Hepatocyte (in vitro differentiated cells): ENCODE results near the gene AAK1. TPM values are rescaled to one million over a fixed set of nuclear protein-coding genes. Genes with fewer than 3 reads are reported as not detected.

Experiments
- DNase-seq: peaks from one replicate; pipeline ENCODE4 v3.0.0-alpha.2; 2016; ENCODE audit warnings: low spot score
- H2AFZ ChIP-seq: fragments of 200-600 bp; sonication (generic); 2 replicates; pipeline ENCODE4 v1.6.0; 2016; ENCODE audit warnings: antibody characterized with exemption, mild to moderate bottlenecking
- H3K27ac ChIP-seq: fragments of 200-600 bp; sonication (generic); 2 replicates; pipeline ENCODE4 v1.5.1; 2016; ENCODE audit warnings: mild to moderate bottlenecking
- H3K27me3 ChIP-seq: fragments of 200-600 bp; sonication (generic); 2 replicates; pipeline ENCODE4 v1.6.1; 2016
- H3K36me3 ChIP-seq: fragments of 200-600 bp; sonication (generic); replicated peaks from 2 replicates; pipeline ENCODE4 v1.5.1; 2016; ENCODE audit warnings: low read depth; ENCODE audit not compliant: insufficient read depth
- H3K4me1 ChIP-seq: fragments of 200-600 bp; sonication (generic); 2 replicates; pipeline ENCODE4 v1.5.1; 2016; ENCODE audit warnings: mild to moderate bottlenecking, moderate library complexity; ENCODE audit not compliant: insufficient read depth
- H3K4me2 ChIP-seq: fragments of 200-600 bp; sonication (generic); 2 replicates; pipeline ENCODE4 v1.6.0; 2016
- H3K4me3 ChIP-seq: fragments of 200-600 bp; sonication (generic); 2 replicates; pipeline ENCODE4 v1.5.1; 2016; ENCODE audit warnings: mild to moderate bottlenecking
- H3K79me2 ChIP-seq: fragments of 200-600 bp; sonication (generic); 2 replicates; pipeline ENCODE4 v1.6.0; 2017; ENCODE audit warnings: mild to moderate bottlenecking
- H3K9me2 ChIP-seq: fragments of 200-600 bp; sonication (generic); replicated peaks from 2 replicates; pipeline ENCODE4 v1.6.0; 2017; ENCODE audit warnings: mild to moderate bottlenecking; ENCODE audit not compliant: insufficient read depth
- H3K9me3 ChIP-seq: fragments of 200-600 bp; sonication (generic); 2 replicates; pipeline ENCODE4 v1.5.1; 2016; ENCODE audit warnings: low read depth, mild to moderate bottlenecking
- H4K20me1 ChIP-seq: fragments of 200-600 bp; sonication (generic); 2 replicates; pipeline ENCODE4 v1.6.0; 2016; ENCODE audit warnings: mild to moderate bottlenecking; ENCODE audit not compliant: insufficient read depth, poor library complexity, severe bottlenecking
- EZH2 ChIP-seq: fragments of 200-600 bp; sonication (generic); IDR thresholded peaks from 2 replicates; pipeline ENCODE4 v1.6.1; 2016; ENCODE audit warnings: antibody characterized with exemption, mild to moderate bottlenecking, borderline replicate concordance
- EZH2phosphoT487 ChIP-seq: fragments of 200-600 bp; sonication (generic); IDR thresholded peaks from one replicate; pipeline ENCODE4 v1.6.1; 2018; ENCODE audit warnings: antibody characterized with exemption, mild to moderate bottlenecking, low read depth, moderate library complexity; ENCODE audit not compliant: unreplicated experiment, severe bottlenecking
- WGBS: methylation state at CpG from one replicate; pipeline ENCODE4 v1.1.6; 2016; ENCODE audit warnings: low lambda C conversion rate; ENCODE audit errors: missing lambda C conversion rate; 5-methylcytosine and 5-hydroxymethylcytosine counted together
- polyA plus RNA-seq: library from polyadenylated mRNA; unstranded; fragments of >200 nt; fragmentation: Nextera tagmentation; extraction: Ambion mirVana; gene quantifications from 2 replicates; pipeline ENCODE4 v1.2.1, GENCODE V29; 2016
- total RNA-seq: library from RNA; depleted of rRNA; stranded (reverse); fragments of >200 nt; gene quantifications from 2 replicates; pipeline ENCODE4 v1.2.3, GENCODE V29; 2014
- TF ChIP-seq, protein P1 (sequence below): fragments of 200-600 bp; sonication (generic); IDR thresholded peaks from 2 replicates; pipeline ENCODE4 v1.5.1; 2016; ENCODE audit warnings: antibody characterized with exemption, mild to moderate bottlenecking; ENCODE audit not compliant: poor library complexity

The AAK1 gene
- total and polyA plus RNA-seq, 2 experiments from 2014 or later = 30.1 to 30.8 TPM

DNA sequence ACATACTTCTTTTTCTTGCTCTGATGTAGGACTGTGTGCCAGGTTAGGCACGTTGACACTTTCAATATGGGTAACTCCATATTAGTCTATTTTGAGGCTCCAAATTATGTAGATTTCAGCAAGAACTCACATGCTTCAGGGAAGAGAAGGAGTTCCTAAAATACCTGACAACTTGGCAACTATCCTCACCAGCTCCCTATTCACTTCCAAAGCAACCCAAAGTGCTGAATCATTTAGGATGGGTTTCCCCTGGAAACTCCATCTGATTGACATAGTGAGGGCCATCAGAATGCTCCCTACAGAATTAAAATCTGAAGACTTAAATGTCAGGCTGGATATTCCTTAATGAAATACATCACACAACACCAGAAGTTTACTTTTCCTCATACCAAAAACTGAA lies 173.8 kb downstream of the AAK1 start:
- H3K36me3 ChIP-seq = no peaks in the 10 kb centered on the region
- H3K9me2 ChIP-seq = no peaks in the 10 kb centered on the region
- no peaks in the 10 kb centered on the region for H3K79me2 ChIP-seq
- H4K20me1 ChIP-seq = no peaks in the 10 kb centered on the region
- no peak overlapping the region for H3K27ac ChIP-seq
- no peaks in the 10 kb centered on the region for H3K9me3 ChIP-seq
- DNase-seq = no peak
- H2AFZ ChIP-seq = no peak overlapping the region
- H3K4me3 ChIP-seq = no peak overlapping the region
- TF ChIP-seq EZH2 (no peak), EZH2phosphoT487 (no peak)
- TF ChIP-seq, protein P1, sequence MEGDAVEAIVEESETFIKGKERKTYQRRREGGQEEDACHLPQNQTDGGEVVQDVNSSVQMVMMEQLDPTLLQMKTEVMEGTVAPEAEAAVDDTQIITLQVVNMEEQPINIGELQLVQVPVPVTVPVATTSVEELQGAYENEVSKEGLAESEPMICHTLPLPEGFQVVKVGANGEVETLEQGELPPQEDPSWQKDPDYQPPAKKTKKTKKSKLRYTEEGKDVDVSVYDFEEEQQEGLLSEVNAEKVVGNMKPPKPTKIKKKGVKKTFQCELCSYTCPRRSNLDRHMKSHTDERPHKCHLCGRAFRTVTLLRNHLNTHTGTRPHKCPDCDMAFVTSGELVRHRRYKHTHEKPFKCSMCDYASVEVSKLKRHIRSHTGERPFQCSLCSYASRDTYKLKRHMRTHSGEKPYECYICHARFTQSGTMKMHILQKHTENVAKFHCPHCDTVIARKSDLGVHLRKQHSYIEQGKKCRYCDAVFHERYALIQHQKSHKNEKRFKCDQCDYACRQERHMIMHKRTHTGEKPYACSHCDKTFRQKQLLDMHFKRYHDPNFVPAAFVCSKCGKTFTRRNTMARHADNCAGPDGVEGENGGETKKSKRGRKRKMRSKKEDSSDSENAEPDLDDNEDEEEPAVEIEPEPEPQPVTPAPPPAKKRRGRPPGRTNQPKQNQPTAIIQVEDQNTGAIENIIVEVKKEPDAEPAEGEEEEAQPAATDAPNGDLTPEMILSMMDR = no peak
- no peaks in the 10 kb centered on the region for H3K27me3 ChIP-seq
- H3K4me1 ChIP-seq = peaks cover 11% of the 10 kb centered on the region
- no peak overlapping the region for H3K4me2 ChIP-seq
- WGBS = 91% methylated on average over 1 of the region's 1 CpG

DNA sequence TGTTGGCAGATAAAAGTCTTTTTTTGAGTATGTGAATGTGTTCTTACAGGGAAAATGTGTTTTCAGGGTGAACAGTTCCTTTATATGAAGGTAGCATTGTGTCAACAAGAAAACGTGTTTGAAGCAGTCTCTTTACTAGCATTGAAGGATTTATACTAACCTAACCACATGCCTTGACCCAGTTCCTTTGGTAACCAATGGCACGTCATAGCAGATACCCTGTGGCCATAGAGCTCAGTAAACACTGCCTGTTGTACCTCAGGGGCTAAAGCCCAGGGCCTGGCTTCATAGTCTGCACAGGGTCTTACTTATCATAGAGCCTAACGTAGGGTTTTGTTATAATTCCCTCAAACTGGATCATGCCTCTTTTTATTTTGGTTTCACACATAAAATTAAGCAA lies 174.2 kb downstream of the AAK1 start:
- Histone ChIP-seq H3K36me3 (no peaks in the 10 kb centered on the region), H3K27ac (no peak overlapping the region)
- 85% methylated on average over 3 of the region's 3 CpGs for WGBS

DNA sequence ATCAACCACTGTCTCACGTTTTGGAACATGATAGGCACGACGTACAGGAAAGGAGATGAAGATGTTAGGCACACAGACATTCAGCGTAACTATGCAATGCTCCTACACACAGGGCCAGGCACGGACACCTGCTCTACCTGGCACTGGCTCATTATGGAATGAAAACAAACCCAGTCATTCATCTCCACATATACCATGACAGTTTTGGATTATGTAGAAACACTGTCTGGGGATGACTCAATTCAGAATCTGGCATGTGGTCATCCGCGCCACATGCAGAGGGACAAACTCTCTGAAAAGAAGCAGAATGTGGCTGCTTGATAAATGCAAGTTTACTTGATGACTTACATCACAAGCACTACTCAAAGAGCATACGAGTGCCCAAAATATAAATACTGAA lies 176.8 kb downstream of the AAK1 start:
- no peak for TF ChIP-seq EZH2
- TF ChIP-seq, protein P1 = no peak
- TF ChIP-seq EZH2phosphoT487 = no peak
- H3K4me3 ChIP-seq = no peak overlapping the region

More for the DNA sequence above, 174.2 kb downstream of the AAK1 start:
- Histone ChIP-seq H3K79me2 (no peaks in the 10 kb centered on the region), H2AFZ (no peak overlapping the region), H4K20me1 (no peaks in the 10 kb centered on the region), H3K4me3 (no peak overlapping the region), H3K4me1 (peaks cover 11% of the 10 kb centered on the region), H3K9me2 (no peaks in the 10 kb centered on the region), H3K9me3 (no peaks in the 10 kb centered on the region), H3K27me3 (no peaks in the 10 kb centered on the region), H3K4me2 (no peak overlapping the region)
- DNase-seq = no peak
- TF ChIP-seq, protein P1 = no peak
- TF ChIP-seq EZH2 (no peak), EZH2phosphoT487 (no peak)

More for the DNA sequence above, 176.8 kb downstream of the AAK1 start:
- Histone ChIP-seq H3K9me3 (no peaks in the 10 kb centered on the region), H3K9me2 (no peaks in the 10 kb centered on the region), H3K36me3 (no peaks in the 10 kb centered on the region), H3K4me2 (no peak overlapping the region), H3K79me2 (no peaks in the 10 kb centered on the region), H3K27ac (no peak overlapping the region), H4K20me1 (no peaks in the 10 kb centered on the region), H2AFZ (no peak overlapping the region), H3K4me1 (peaks cover 11% of the 10 kb centered on the region), H3K27me3 (no peaks in the 10 kb centered on the region)
- 98% methylated on average over 8 of the region's 8 CpGs for WGBS
- DNase-seq = no peak
